ENCODE results near the gene FCRLB.

DNA sequence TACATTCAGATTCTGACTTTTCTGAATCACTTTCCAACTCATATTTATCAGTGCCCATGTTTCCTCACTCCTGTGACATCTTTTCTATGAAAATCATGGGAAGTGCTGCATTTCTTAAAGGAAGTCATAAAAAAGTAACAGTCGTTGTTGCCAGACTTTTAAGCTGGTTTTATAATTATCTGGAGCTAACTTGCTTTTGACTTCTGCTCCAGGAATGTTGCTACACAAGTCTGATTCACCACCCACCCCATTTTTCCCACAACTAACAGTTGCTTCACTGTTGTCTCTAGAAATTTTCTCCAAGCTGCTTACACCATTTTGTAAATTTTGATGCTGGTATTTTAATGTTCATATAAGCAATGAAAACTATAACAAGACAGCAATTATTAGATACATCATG, 12.2 kb downstream of the FCRLB start:
- TF ChIP-seq POLR2A (IDR thresholded peaks at IDR 0.05) (no peak), POLR2AphosphoS5 (IDR thresholded peaks at IDR 0.05) (no peak)
- TF ChIP-seq, protein P1, sequence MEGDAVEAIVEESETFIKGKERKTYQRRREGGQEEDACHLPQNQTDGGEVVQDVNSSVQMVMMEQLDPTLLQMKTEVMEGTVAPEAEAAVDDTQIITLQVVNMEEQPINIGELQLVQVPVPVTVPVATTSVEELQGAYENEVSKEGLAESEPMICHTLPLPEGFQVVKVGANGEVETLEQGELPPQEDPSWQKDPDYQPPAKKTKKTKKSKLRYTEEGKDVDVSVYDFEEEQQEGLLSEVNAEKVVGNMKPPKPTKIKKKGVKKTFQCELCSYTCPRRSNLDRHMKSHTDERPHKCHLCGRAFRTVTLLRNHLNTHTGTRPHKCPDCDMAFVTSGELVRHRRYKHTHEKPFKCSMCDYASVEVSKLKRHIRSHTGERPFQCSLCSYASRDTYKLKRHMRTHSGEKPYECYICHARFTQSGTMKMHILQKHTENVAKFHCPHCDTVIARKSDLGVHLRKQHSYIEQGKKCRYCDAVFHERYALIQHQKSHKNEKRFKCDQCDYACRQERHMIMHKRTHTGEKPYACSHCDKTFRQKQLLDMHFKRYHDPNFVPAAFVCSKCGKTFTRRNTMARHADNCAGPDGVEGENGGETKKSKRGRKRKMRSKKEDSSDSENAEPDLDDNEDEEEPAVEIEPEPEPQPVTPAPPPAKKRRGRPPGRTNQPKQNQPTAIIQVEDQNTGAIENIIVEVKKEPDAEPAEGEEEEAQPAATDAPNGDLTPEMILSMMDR (IDR thresholded peaks at IDR 0.05) = no peak

Data from breast epithelium (tissue), 3 donors.